DOHH2 (cell line): ENCODE measurements around the gene SLC25A6.
"Not testable (repeated sequence)": the region's sequence is repeated elsewhere in the genome, so short reads cannot be mapped to it uniquely, and the experiment has no call there.

Experiments used
- CTCF ChIP-seq: fragments of 200-600 bp; sonication (generic); IDR thresholded peaks from one replicate; pipeline ENCODE4 v1.5.1; 2014; ENCODE audit warnings: antibody characterized with exemption, mild to moderate bottlenecking, low read depth, low read length; ENCODE audit not compliant: poor library complexity, severe bottlenecking
- EZH2phosphoT487 ChIP-seq: fragments of 200-600 bp; sonication (generic); IDR thresholded peaks from 2 replicates; pipeline ENCODE4 v1.6.1; 2017; ENCODE audit warnings: borderline replicate concordance, mild to moderate bottlenecking, antibody characterized with exemption, low read length, moderate library complexity, mixed read lengths

- TF ChIP-seq CTCF, EZH2phosphoT487: not testable (repeated sequence)
Measured at GRCh38 chrX:1366363-1366762, 25.6 kb downstream of the SLC25A6 start.
